ENCODE measurements around the gene PLPPR2.
"Not testable (repeated sequence)": the region's sequence is repeated elsewhere in the genome, so short reads cannot be mapped to it uniquely, and the experiment has no call there.

The PLPPR2 gene, protein sequence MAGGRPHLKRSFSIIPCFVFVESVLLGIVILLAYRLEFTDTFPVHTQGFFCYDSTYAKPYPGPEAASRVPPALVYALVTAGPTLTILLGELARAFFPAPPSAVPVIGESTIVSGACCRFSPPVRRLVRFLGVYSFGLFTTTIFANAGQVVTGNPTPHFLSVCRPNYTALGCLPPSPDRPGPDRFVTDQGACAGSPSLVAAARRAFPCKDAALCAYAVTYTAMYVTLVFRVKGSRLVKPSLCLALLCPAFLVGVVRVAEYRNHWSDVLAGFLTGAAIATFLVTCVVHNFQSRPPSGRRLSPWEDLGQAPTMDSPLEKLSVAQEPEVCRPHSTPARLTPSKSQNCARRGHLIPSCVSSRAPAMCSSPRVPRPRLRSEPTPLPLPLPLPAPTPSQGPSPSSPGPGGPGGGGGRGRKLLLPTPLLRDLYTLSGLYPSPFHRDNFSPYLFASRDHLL

DNA sequence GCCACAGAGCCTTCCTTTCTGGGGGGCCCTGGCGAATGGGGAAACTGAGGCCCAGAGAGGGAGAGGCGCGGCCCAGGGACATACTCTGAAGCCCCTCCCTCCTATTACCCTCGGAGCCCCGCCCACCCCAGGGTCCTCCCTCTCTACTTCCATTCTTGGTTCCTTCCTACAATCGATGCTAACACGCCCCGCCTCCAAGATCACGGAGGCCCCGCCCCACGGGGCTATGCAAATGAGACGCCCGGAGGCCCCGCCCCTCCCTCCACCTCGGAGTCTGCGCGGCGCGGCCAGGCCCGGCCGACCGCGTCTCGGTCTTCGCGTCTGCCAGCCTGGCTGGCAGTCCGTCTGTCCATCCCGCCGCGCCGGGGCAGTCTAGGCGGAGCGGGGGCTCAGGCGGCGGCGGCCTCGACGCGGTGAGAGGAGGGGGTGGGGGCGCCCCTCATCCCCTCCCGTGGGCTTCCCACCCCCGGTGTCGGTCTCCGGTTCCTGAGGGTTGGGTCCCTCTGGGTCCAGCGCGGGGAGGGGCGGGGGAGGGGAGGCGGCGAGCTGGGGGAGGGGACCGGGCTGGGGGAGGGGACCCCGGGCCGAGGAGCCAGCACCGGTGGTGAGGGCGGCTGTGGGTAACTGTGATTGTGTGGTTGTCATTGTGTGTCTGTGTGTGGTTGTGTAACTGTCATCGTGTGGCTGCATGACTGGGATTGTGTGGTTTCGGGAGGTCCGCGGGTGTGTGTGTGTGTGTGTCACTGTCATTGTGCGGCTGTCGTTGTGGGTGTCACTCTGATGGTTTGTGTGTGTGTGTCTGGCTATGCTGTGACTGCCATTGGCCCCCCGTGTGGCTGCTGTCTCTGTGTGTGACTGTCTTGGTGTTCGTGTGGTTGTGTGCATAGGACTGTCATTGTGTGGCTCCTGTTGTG, at the start of gene PLPPR2:
Gene PLPPR2 (plus strand): TSS at position 273 of the 914 bp plus-strand sequence. CDS start 2,242 bp downstream, outside the sequence.
- Mint-ChIP-seq H3K27ac (peak within 1 kb of the TSS in 2 of 3 experiments; percentile 1 to 12), H3K4me3 (peak within 1 kb of the TSS; percentile 86 to 93 (median 92)), H3K36me3 (ENCODE audit: low read depth) (no peaks in the 10 kb centered on the region), H3K9me3 (no peaks in the 10 kb centered on the region), H3K27me3 (ENCODE audit: low read depth) (peaks cover 30% of the 10 kb centered on the region), H3K4me1 (peaks cover 12% of the 10 kb centered on the region)
- TF ChIP-seq, protein P1, sequence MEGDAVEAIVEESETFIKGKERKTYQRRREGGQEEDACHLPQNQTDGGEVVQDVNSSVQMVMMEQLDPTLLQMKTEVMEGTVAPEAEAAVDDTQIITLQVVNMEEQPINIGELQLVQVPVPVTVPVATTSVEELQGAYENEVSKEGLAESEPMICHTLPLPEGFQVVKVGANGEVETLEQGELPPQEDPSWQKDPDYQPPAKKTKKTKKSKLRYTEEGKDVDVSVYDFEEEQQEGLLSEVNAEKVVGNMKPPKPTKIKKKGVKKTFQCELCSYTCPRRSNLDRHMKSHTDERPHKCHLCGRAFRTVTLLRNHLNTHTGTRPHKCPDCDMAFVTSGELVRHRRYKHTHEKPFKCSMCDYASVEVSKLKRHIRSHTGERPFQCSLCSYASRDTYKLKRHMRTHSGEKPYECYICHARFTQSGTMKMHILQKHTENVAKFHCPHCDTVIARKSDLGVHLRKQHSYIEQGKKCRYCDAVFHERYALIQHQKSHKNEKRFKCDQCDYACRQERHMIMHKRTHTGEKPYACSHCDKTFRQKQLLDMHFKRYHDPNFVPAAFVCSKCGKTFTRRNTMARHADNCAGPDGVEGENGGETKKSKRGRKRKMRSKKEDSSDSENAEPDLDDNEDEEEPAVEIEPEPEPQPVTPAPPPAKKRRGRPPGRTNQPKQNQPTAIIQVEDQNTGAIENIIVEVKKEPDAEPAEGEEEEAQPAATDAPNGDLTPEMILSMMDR (IDR thresholded peaks at IDR 0.05; ENCODE audit: unreplicated experiment in 3 of 3), result no peak

DNA sequence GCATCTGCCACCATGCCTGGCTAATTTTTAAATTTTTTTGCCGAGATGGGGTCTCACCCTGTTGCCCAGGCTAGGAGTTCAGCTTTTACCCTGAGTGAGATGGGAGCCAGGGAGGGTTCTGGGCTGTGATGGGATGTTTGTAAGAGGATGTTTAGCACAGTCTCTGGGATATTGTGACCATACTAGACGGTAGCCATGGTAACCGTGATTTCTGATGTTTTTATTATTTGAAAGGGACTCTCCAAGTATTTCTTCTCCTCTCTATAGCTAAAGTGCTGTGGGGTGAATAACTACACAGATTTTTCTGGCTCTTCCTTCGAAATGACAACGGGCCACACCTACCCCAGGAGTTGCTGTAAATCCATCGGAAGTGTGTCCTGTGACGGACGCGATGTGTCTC, 48.9 kb upstream of the PLPPR2 start:
- H3K4me3 Mint-ChIP-seq, result no peak overlapping the region
- TF ChIP-seq, protein P1 (IDR thresholded peaks at IDR 0.05; ENCODE audit: unreplicated experiment in 3 of 3), result no peak
- H3K27me3 Mint-ChIP-seq (ENCODE audit: low read depth), result no peaks in the 10 kb centered on the region
- no peak overlapping the region for H3K27ac Mint-ChIP-seq
- peaks cover 2% of the 10 kb centered on the region for H3K9me3 Mint-ChIP-seq
- H3K4me1 Mint-ChIP-seq, result no peaks in the 10 kb centered on the region
- H3K36me3 Mint-ChIP-seq (ENCODE audit: low read depth), result no peaks in the 10 kb centered on the region

DNA sequence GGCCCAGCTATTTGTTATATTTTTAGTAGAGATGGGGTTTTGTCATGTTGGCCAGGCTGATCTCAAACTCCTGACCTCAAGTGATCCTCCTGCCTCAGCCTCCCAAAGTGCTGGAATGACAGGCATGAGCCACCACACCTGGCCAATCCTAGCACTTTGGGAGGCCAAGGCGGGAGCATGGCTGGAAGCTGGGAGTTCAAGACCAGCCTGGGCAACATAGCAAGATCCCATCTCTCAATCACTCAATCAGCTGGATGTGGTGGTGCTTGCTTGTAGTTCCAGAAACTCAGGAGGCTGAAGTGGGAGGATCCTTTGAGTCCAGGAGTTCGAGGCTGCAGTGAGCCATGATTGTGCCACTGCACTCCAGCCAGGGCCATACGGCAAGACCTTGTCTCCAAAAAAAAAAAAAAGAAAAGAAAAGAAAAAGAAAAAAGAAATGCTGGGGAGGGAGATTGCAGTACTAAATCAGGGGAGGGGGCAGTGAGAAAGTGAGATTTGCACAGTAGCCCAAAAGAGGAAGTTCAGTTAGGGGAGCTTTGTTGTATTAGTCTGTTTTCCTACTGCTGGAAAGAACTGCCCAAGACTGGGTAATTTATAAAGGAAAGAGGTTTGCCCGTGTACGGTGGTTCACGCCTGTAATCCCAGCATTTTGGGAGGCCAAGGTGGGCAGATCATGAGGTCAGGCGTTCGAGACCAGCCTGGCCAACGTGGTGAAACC, 34.8 kb upstream of the PLPPR2 start:
- not testable (repeated sequence) for H3K4me3 Mint-ChIP-seq; H3K9me3 Mint-ChIP-seq; H3K27ac Mint-ChIP-seq; H3K27me3 Mint-ChIP-seq (ENCODE audit: low read depth); H3K36me3 Mint-ChIP-seq (ENCODE audit: low read depth)
- peaks cover 32% of the 10 kb centered on the region for H3K4me1 Mint-ChIP-seq

DNA sequence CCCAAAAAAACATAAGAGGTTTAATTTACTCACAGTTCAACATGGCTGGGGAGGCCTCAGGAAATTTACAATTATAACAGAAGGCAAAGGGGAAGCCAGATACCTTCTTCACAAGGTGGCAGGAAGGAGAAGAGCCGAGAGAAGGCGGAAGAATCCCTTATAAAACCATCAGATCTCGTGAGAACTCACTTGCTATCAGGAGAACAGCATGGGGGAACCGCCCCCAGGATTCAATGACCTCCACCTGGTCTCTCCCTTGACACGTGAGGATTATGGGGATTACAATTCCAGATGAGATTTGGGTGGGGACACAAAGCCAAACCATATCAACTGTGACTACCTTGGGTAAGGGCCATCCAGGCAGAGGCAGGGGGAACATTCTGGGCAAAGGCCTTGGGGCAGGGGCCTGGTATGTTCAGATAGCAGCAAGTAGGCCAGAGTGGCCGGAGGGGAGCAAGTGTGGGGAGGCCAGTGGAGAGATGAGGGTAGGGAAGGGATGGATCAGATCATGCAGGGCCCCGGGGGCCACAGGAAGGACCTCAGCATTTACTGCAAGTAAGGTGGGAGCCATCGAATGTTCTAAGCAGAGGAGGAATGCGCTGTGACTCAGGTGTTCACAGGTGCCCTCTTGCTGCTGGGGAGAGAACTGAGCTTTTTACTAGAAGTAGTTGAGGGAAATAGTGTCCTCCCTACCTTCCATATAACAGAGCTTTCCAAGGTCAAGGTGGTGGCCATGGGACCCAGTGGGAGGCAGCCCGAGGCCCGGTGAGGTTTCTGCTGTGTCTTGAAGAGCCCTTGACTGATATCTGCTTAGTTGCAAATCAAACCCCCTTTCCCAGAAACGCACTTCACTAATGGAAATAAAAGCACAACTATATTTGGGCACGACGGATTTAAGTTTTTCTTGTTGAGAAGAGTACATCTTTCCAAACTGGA, 33.8 kb upstream of the PLPPR2 start:
- peak overlapping the region in 2 of 3 experiments; percentile 2 to 6 for H3K4me3 Mint-ChIP-seq
- peak overlapping the region; percentile 75 to 80 (median 78) for H3K27ac Mint-ChIP-seq
- peaks cover 32% of the 10 kb centered on the region for H3K4me1 Mint-ChIP-seq
- H3K27me3 Mint-ChIP-seq (ENCODE audit: low read depth), result no peaks in the 10 kb centered on the region
- peaks cover 7% of the 10 kb centered on the region for H3K36me3 Mint-ChIP-seq (ENCODE audit: low read depth)
- peaks cover 4% of the 10 kb centered on the region for H3K9me3 Mint-ChIP-seq
- TF ChIP-seq, protein P1 (IDR thresholded peaks at IDR 0.05; ENCODE audit: unreplicated experiment in 3 of 3), result no peak

DNA sequence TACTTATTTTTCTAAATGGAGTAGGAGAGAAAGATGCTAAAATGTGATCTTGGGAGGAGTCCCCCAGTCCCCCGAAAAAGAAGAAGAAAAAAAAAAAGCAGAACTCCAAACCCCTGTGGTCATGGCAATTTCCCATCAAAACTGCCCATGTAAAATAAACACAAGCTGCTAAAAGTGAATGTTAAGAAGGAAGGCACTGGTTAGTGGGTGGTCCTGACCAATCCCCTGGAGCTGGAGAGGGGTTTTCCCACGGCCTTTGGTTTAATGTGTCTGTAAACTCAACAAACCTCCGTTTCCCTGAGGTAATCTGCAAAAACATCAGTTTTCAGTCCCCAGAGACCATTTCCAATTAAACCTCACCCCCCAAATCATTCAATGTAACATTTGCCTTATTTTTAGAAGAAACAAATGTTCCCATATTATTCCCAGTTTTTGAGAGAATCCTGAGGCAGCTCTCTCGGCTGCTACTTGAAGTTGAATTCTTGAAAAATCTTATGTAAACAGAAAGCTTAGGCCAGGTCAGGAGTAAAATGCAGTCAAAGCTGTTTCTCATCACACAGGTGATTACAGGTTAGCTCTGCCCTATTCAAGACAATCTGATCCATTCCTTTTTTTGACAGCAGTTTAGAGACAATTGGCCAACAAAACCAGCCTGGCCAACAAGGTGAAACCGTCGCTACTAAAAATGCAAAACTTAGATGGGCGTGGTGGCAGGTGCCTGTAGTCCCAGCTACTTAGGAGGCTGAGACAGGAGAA, 32.8 kb upstream of the PLPPR2 start:
- no peaks in the 10 kb centered on the region for H3K9me3 Mint-ChIP-seq
- peak overlapping the region in 2 of 3 experiments; percentile 2 to 6 for H3K4me3 Mint-ChIP-seq
- peak overlapping the region; percentile 75 to 80 (median 78) for H3K27ac Mint-ChIP-seq
- TF ChIP-seq, protein P1 (IDR thresholded peaks at IDR 0.05; ENCODE audit: unreplicated experiment in 3 of 3), result no peak
- peaks cover 32% of the 10 kb centered on the region for H3K4me1 Mint-ChIP-seq
- no peaks in the 10 kb centered on the region for H3K27me3 Mint-ChIP-seq (ENCODE audit: low read depth)
- peaks cover 13% of the 10 kb centered on the region for H3K36me3 Mint-ChIP-seq (ENCODE audit: low read depth)

Measured in nephron (organoid).